Stomach (tissue), 4 donors: Measurements from ENCODE around the gene TMEM92.

Experiments used
- CTCF ChIP-seq, 7 experiments: fragments of 450-650 bp in 4 of 7; fragments of 200-600 bp in 3 of 7; sonication (generic) in 3 of 7; IDR thresholded peaks; one replicate each; pipeline ENCODE4 v1.5.1; 2016 to 2019; ENCODE audit warnings: antibody characterized with exemption in 7 of 7, control low read depth in 2 of 7, mild to moderate bottlenecking in 1 of 7
- EP300 ChIP-seq: sonication (generic); formaldehyde crosslinking; IDR thresholded peaks from one replicate; pipeline ENCODE4 v1.6.1; 2017; ENCODE audit warnings: antibody characterized with exemption

- no peak for TF ChIP-seq CTCF (IDR thresholded peaks at IDR 0.05)
- TF ChIP-seq EP300 = no peak
Observed at GRCh38 chr17:50323060-50323459, 48.8 kb downstream of the TMEM92 start.
